Vagina (tissue), 2 donors: Measurements from ENCODE around the gene RYR3. TPM values are rescaled to one million over a fixed set of nuclear protein-coding genes. Genes with fewer than 3 reads are reported as not detected.

Source experiments
- DNase-seq, 2 donors: peaks; one replicate each; pipeline ENCODE4 v3.0.0-alpha.2; 2017; ENCODE audit errors: extremely low spot score in 2 of 2
- H3K27ac ChIP-seq: fragments of 200-600 bp; sonication (generic); one replicate; pipeline ENCODE4 v1.5.1; 2019
- H3K27me3 ChIP-seq: fragments of 200-600 bp; sonication (generic); one replicate; pipeline ENCODE4 v1.5.1; 2019
- H3K36me3 ChIP-seq, 2 donors: fragments of 200-600 bp; sonication (generic); one replicate each; pipeline ENCODE4 v1.5.1; 2017 to 2019
- H3K4me1 ChIP-seq: fragments of 200-600 bp; sonication (generic); one replicate; pipeline ENCODE4 v1.5.1; 2019
- H3K4me3 ChIP-seq, 2 donors: fragments of 200-600 bp; sonication (generic); 1 replicate in 1 of 2; 2 replicates in 1 of 2; pipeline ENCODE4 v1.5.1; 2016 to 2019
- H3K9me3 ChIP-seq: fragments of 200-600 bp; sonication (generic); one replicate; pipeline ENCODE4 v1.5.1; 2019
- POLR2A ChIP-seq, 2 donors: fragments of 450-650 bp; IDR thresholded peaks; one replicate each; pipeline ENCODE4 v1.6.1; 2017; ENCODE audit warnings: antibody characterized with exemption in 2 of 2, mild to moderate bottlenecking in 2 of 2, moderate library complexity in 2 of 2
- POLR2AphosphoS5 ChIP-seq, 2 donors: sonication (generic); formaldehyde crosslinking; IDR thresholded peaks; one replicate each; pipeline ENCODE4 v1.9.0; 2017; ENCODE audit warnings: antibody characterized with exemption in 2 of 2, mild to moderate bottlenecking in 2 of 2, low read depth in 1 of 2; ENCODE audit not compliant: insufficient read depth in 1 of 2
- intact Hi-C: fragments of 100-400 bp; cut with DNase I; formaldehyde crosslinking; loops from one replicate; pipeline ENCODE4 v1.15.1; 2023
- total RNA-seq: library from RNA; depleted of rRNA; stranded (reverse); fragments of >200 nt; gene quantifications from one replicate; pipeline ENCODE4 v1.2.3, GENCODE V29; 2016
- TF ChIP-seq, protein P1 (sequence below), 3 experiments: fragments of 450-650 bp in 2 of 3; fragments of 200-600 bp in 1 of 3; sonication (generic) in 1 of 3; IDR thresholded peaks; one replicate each; pipeline ENCODE4 v1.5.1; 2017 to 2019; ENCODE audit warnings: antibody characterized with exemption in 3 of 3, mild to moderate bottlenecking in 2 of 3, moderate library complexity in 2 of 3

RYR3 gene
- total RNA-seq, 1 donor from 2014 or later: 16.5 TPM

GRCh38 chr15:33822479-33822878 lies 511.7 kb downstream of the RYR3 start:
- Histone ChIP-seq H3K27me3 (no peaks in the 10 kb centered on the region), H3K36me3 (no peaks in the 10 kb centered on the region), H3K4me1 (no peaks in the 10 kb centered on the region), H3K4me3 (no peak overlapping the region), H3K27ac (no peak overlapping the region), H3K9me3 (no peaks in the 10 kb centered on the region)
- no peak for DNase-seq
- intact Hi-C loops: no loop called here
- TF ChIP-seq POLR2AphosphoS5 (IDR thresholded peaks at IDR 0.05; ENCODE audit: insufficient read depth in 1 of 2, low read depth in 1 of 2) (no peak), POLR2A (IDR thresholded peaks at IDR 0.05) (no peak)
- TF ChIP-seq, protein P1, sequence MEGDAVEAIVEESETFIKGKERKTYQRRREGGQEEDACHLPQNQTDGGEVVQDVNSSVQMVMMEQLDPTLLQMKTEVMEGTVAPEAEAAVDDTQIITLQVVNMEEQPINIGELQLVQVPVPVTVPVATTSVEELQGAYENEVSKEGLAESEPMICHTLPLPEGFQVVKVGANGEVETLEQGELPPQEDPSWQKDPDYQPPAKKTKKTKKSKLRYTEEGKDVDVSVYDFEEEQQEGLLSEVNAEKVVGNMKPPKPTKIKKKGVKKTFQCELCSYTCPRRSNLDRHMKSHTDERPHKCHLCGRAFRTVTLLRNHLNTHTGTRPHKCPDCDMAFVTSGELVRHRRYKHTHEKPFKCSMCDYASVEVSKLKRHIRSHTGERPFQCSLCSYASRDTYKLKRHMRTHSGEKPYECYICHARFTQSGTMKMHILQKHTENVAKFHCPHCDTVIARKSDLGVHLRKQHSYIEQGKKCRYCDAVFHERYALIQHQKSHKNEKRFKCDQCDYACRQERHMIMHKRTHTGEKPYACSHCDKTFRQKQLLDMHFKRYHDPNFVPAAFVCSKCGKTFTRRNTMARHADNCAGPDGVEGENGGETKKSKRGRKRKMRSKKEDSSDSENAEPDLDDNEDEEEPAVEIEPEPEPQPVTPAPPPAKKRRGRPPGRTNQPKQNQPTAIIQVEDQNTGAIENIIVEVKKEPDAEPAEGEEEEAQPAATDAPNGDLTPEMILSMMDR (IDR thresholded peaks at IDR 0.05): no peak

GRCh38 chr15:33823119-33823518 lies 512.4 kb downstream of the RYR3 start:
- H3K27me3 ChIP-seq: no peaks in the 10 kb centered on the region
- H3K27ac ChIP-seq: no peak overlapping the region
- H3K9me3 ChIP-seq: no peaks in the 10 kb centered on the region
- TF ChIP-seq POLR2A (IDR thresholded peaks at IDR 0.05) (no peak), POLR2AphosphoS5 (IDR thresholded peaks at IDR 0.05; ENCODE audit: insufficient read depth in 1 of 2, low read depth in 1 of 2) (no peak)
- TF ChIP-seq, protein P1 (IDR thresholded peaks at IDR 0.05): no peak
- H3K4me1 ChIP-seq: no peaks in the 10 kb centered on the region
- no peaks in the 10 kb centered on the region for H3K36me3 ChIP-seq
- intact Hi-C loops: no loop called here
- no peak for DNase-seq
- no peak overlapping the region for H3K4me3 ChIP-seq

- intact Hi-C loops: no loop called here
- Histone ChIP-seq H3K27me3 (no peaks in the 10 kb centered on the region), H3K4me3 (no peak overlapping the region), H3K4me1 (no peaks in the 10 kb centered on the region), H3K36me3 (no peaks in the 10 kb centered on the region), H3K27ac (no peak overlapping the region), H3K9me3 (no peaks in the 10 kb centered on the region)
- TF ChIP-seq, protein P1 (IDR thresholded peaks at IDR 0.05): no peak
- TF ChIP-seq POLR2A (IDR thresholded peaks at IDR 0.05) (no peak), POLR2AphosphoS5 (IDR thresholded peaks at IDR 0.05; ENCODE audit: insufficient read depth in 1 of 2, low read depth in 1 of 2) (no peak)
- no peak for DNase-seq
These were observed 514.7 kb downstream of the RYR3 start for GRCh38 chr15:33825453-33825852.

DNA sequence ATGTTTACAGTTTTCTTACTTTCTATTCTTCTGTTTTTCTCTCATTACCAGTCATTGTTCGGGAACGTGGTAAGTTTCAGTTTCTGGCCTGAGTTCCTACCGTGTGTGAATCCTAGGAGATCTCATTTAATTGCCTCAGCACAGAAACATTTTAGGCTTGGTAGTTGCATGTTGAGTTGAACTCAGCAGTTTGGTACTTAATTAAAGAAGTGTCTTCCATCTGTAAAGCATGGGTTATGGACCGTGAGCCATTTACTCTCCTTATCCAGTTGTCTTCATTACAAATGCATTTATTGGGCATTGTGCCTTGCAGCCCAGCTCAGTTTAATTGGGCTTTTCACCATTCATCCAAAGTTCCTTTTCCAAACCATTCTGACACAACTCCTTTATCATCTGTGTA lies 515.4 kb downstream of the RYR3 start:
- no peak overlapping the region for H3K27ac ChIP-seq
- H3K36me3 ChIP-seq: no peaks in the 10 kb centered on the region
- no peak for DNase-seq
- no peaks in the 10 kb centered on the region for H3K9me3 ChIP-seq
- no peaks in the 10 kb centered on the region for H3K27me3 ChIP-seq
- intact Hi-C loops: no loop called here
- H3K4me1 ChIP-seq: no peaks in the 10 kb centered on the region
- H3K4me3 ChIP-seq: no peak overlapping the region
- TF ChIP-seq, protein P1 (IDR thresholded peaks at IDR 0.05): no peak
- TF ChIP-seq POLR2A (IDR thresholded peaks at IDR 0.05) (no peak), POLR2AphosphoS5 (IDR thresholded peaks at IDR 0.05; ENCODE audit: insufficient read depth in 1 of 2, low read depth in 1 of 2) (no peak)

GRCh38 chr15:33830351-33830750 lies 519.6 kb downstream of the RYR3 start:
- Histone ChIP-seq H3K36me3 (no peaks in the 10 kb centered on the region), H3K4me3 (no peak overlapping the region), H3K9me3 (no peaks in the 10 kb centered on the region), H3K27me3 (no peaks in the 10 kb centered on the region), H3K4me1 (no peaks in the 10 kb centered on the region), H3K27ac (no peak overlapping the region)
- intact Hi-C loops: loop anchor here (10.0 kb wide), 1 partner anchor 54 kb away; no protein-coding TSS in a partner anchor
- TF ChIP-seq, protein P1 (IDR thresholded peaks at IDR 0.05): no peak
- TF ChIP-seq POLR2A (IDR thresholded peaks at IDR 0.05) (no peak), POLR2AphosphoS5 (IDR thresholded peaks at IDR 0.05; ENCODE audit: insufficient read depth in 1 of 2, low read depth in 1 of 2) (no peak)
- no peak for DNase-seq
